OCI-LY1 (cell line): ENCODE results near the gene PARVG.

Experiments
- EZH2 ChIP-seq: fragments of 200-600 bp; sonication (generic), shearing (Covaris generic); IDR thresholded peaks from 2 replicates; pipeline ENCODE4 v1.8.0; 2017; ENCODE audit warnings: borderline replicate concordance, mixed run types, mild to moderate bottlenecking, antibody characterized with exemption, low read length, moderate library complexity, mixed read lengths
- TF ChIP-seq, protein P1 (sequence below): fragments of 200-600 bp; sonication (generic), shearing (Covaris generic); IDR thresholded peaks from 2 replicates; pipeline ENCODE4 v1.5.1; 2017; ENCODE audit warnings: mild to moderate bottlenecking, antibody characterized with exemption, low read length, moderate library complexity, mixed read lengths

DNA sequence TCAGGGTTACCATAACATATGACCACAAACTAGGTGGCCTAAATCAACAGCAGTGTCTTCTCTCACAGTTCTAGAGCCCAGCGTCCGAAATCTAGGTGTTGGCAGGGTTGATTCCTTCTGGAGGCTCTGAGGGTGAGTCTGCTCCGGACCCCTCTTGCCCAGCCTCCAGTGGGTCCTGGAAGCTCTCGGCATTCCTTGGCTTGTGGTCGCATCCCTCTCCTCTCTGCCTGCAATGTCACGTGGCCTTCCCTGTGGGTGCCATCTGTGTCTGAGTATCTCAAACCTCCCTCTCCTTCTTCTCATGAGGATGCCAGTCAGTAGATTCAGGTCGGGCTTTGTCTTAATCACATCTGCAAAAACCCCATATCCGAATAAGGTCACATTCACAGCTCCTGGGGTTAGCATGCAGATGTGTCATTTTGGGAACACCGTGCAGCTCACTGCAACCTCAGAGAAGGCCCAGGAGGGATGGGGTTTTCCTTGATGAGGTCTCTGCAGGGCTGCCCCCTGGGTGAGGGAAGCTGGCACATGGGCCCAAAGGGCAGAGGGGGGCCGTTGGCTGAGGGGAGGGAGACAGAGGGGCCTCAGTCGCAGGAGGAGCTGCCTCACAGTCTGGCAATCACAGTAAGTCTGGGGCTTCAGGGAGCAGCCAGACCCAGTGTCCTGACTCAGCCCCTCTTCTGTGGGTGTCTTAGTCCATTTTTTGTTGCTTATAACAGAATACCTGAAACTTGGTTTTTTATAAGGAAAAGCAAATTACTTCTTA is 41.2 kb downstream of the PARVG start:
- TF ChIP-seq, protein P1, sequence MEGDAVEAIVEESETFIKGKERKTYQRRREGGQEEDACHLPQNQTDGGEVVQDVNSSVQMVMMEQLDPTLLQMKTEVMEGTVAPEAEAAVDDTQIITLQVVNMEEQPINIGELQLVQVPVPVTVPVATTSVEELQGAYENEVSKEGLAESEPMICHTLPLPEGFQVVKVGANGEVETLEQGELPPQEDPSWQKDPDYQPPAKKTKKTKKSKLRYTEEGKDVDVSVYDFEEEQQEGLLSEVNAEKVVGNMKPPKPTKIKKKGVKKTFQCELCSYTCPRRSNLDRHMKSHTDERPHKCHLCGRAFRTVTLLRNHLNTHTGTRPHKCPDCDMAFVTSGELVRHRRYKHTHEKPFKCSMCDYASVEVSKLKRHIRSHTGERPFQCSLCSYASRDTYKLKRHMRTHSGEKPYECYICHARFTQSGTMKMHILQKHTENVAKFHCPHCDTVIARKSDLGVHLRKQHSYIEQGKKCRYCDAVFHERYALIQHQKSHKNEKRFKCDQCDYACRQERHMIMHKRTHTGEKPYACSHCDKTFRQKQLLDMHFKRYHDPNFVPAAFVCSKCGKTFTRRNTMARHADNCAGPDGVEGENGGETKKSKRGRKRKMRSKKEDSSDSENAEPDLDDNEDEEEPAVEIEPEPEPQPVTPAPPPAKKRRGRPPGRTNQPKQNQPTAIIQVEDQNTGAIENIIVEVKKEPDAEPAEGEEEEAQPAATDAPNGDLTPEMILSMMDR, result no peak
- no peak for TF ChIP-seq EZH2
